IgD-negative memory B cell (primary cell): Measurements from ENCODE around the gene GMPS. TPM values are rescaled to one million over a fixed set of nuclear protein-coding genes. Genes with fewer than 3 reads are reported as not detected.

Experiments used
- H3K27ac Mint-ChIP-seq, 3 donors: one replicate each; pipeline ENCODE4 v1.8.0; 2020 to 2022; ENCODE audit warnings: mild to moderate bottlenecking in 3 of 3, mixed read lengths in 3 of 3, moderate library complexity in 1 of 3
- H3K27me3 Mint-ChIP-seq: one replicate; pipeline ENCODE4 v1.8.0; 2021; ENCODE audit warnings: mixed read lengths
- H3K36me3 Mint-ChIP-seq: one replicate; pipeline ENCODE4 v1.8.0; 2020; ENCODE audit warnings: mild to moderate bottlenecking, mixed read lengths
- H3K4me1 Mint-ChIP-seq, 3 donors: one replicate each; pipeline ENCODE4 v1.8.0; 2020 to 2022; ENCODE audit warnings: mixed read lengths in 3 of 3, mild to moderate bottlenecking in 1 of 3
- H3K4me3 Mint-ChIP-seq, 4 donors: one replicate each; pipeline ENCODE4 v1.8.0; 2020 to 2022; ENCODE audit warnings: mild to moderate bottlenecking in 4 of 4, mixed read lengths in 4 of 4, moderate library complexity in 3 of 4
- H3K9me3 Mint-ChIP-seq, 3 donors: one replicate each; pipeline ENCODE4 v1.8.0; 2020 to 2021; ENCODE audit warnings: mixed read lengths in 3 of 3, mild to moderate bottlenecking in 1 of 3
- polyA plus RNA-seq: library from polyadenylated mRNA; unstranded; fragments of 300-500 nt; fragmentation: Illumina TruSeq; gene quantifications from one replicate; pipeline ENCODE4 v1.2.3, GENCODE V29; 2021

The GMPS gene
- polyA plus RNA-seq, 1 donor from 2014 or later: 47.1 TPM

DNA sequence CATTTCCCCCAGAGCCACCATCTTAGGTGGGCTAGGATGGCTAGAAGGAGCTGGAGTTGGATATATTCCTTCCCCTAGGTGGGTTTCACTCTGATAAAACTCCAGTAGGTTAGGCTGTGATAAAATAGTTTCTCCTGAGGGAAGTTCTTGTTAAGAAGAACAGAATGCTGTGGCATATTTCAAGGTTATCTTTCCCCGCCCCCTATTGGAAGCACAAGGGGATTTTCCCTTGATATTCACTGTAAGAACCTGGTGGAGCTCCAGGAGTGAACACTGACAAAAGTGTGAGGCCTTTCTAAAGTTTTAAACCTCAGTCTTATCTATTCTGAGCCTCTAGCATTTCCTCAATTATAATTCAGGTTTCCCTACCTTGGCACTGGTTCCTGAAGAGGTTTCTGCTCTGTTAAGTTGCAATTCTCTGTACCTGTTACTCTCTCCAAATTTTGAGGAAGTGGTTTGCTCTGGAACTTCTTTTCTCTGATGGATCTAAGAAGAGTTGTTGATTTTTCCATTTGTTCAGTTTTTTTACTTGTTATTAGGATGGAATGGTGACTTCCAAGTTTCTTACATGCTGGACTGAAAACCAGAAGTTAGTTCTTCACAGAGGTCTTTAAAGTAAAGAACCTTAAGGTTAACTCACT is 113.5 kb downstream of the GMPS start:
- Mint-ChIP-seq H3K27me3 (peaks cover 2% of the 10 kb centered on the region), H3K27ac (no peak overlapping the region), H3K36me3 (peaks cover 2% of the 10 kb centered on the region)

DNA sequence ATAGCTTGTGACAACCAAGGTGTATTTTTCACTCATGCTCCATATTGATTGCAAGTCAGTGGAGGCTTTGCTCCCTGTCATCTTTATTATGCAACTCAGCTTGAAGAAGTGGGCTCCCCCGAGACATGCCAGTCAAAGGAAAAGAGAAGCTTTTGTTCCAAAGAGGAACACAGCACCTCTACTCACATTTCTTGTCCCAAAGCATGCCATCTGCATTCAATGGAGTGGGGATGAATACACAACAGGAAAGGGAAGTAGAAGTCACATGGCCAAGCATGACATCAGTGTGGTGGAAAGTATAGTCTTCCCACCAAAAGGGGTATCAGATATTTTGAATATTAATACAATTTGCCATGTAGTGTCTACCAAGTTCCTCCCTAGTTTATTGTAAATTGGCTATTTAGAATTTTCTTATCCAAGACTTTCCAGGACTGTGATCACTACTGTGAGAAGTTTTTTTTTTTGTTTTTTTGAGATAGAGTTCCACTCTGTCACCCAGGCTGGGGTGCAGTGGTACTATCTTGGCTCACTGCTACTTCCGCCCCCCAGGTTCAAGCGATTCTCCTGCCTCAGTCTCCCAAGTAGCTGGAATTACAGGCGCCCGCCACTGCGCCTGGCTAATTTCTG is 114.5 kb downstream of the GMPS start:
- peaks cover 2% of the 10 kb centered on the region for H3K27me3 Mint-ChIP-seq
- H3K4me1 Mint-ChIP-seq: peaks cover 0 to 2% (median 1%) of the 10 kb centered on the region in 3 donors
- peaks cover 2% of the 10 kb centered on the region for H3K36me3 Mint-ChIP-seq
- no peak overlapping the region for H3K27ac Mint-ChIP-seq
- H3K9me3 Mint-ChIP-seq: no peaks in the 10 kb centered on the region
- no peak overlapping the region for H3K4me3 Mint-ChIP-seq

More for the DNA sequence above, 113.5 kb downstream of the GMPS start:
- no peak overlapping the region for H3K4me3 Mint-ChIP-seq
- H3K4me1 Mint-ChIP-seq: peaks cover 0 to 2% (median 1%) of the 10 kb centered on the region in 3 donors
- no peaks in the 10 kb centered on the region for H3K9me3 Mint-ChIP-seq

DNA sequence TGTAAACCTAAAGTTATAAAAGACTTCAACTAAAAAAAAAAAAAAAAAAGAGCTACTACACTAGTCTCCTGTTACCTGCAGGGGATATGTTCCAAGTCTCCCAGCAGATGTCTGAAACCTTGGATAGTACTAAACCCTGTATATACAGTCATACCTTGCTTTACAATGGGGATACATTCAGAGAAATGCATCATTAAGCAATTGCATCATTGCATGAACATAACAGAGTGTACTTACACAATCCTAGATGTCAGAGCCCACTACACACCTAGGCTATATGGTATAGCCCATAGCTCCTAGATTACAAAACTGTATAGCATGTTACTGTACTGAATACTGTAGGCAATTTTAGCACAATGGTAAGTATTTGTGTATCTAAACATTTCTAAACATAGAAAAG is 119.1 kb downstream of the GMPS start:
- no peaks in the 10 kb centered on the region for H3K36me3 Mint-ChIP-seq
- peaks cover 0 to 1% (median 0%) of the 10 kb centered on the region in 3 donors for H3K4me1 Mint-ChIP-seq
- no peaks in the 10 kb centered on the region for H3K9me3 Mint-ChIP-seq
- no peak overlapping the region for H3K4me3 Mint-ChIP-seq
- H3K27ac Mint-ChIP-seq: no peak overlapping the region
- H3K27me3 Mint-ChIP-seq: peaks cover 2% of the 10 kb centered on the region

DNA sequence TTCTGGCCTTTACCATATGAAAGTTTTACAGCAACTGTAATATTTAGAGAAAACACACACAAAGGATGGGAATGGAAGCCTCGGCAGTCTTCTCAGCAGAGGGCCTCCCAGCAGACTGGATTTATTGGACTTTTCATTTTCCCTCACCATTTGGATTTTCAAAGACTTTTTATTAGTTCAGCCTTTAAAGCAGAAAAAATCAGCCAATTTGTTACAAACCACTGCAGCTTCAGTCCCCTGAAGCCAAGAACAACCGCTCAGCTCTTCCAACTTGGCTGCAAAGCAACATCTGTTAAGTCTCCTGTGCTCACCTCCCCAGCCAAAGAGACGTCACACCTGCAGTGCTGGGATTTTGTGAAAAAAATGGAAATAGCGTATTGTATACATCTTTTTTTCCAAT is 120.8 kb downstream of the GMPS start:
- Mint-ChIP-seq H3K27ac (no peak overlapping the region), H3K4me1 (peaks cover 0 to 1% (median 0%) of the 10 kb centered on the region in 3 donors), H3K4me3 (no peak overlapping the region), H3K9me3 (no peaks in the 10 kb centered on the region), H3K27me3 (peaks cover 2% of the 10 kb centered on the region), H3K36me3 (no peaks in the 10 kb centered on the region)

DNA sequence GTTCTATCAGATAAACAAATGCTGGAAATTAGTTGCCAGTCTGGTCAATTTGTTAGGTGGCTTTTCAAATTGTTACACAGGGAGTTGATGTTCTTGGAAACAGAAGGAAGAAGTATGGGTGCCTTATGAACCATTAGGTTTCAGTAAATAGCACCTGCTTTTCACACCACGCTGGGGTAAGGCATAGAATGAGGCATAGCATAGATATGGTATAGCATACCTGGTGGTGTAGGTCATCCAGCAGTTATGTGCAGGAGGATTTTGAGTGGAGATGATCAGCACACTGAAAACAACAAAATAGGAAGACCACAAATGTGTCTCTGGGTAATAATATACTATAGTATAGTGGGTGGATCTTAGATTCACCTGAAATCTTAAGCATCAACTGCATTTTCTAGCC is 121.4 kb downstream of the GMPS start:
- Mint-ChIP-seq H3K4me1 (peaks cover 0 to 1% (median 0%) of the 10 kb centered on the region in 3 donors), H3K4me3 (no peak overlapping the region), H3K36me3 (no peaks in the 10 kb centered on the region), H3K27me3 (peaks cover 2% of the 10 kb centered on the region), H3K27ac (no peak overlapping the region), H3K9me3 (no peaks in the 10 kb centered on the region)

Other genes starting within 250 kb of the GMPS start
- gene PLCH1, start 125.6 kb upstream of the GMPS start, polyA plus RNA-seq: not detected
- 2.1 TPM for gene C3orf33, start 64.4 kb upstream of the GMPS start, polyA plus RNA-seq
- gene SLC33A1, start 16.2 kb upstream of the GMPS start, polyA plus RNA-seq: 13.0 TPM
- gene KCNAB1, start 249.9 kb downstream of the GMPS start, polyA plus RNA-seq: 0.26 TPM